Gastrocnemius medialis (tissue), 4 donors: ENCODE data around the gene DNAH3.

ENCODE experiments used
- POLR2A ChIP-seq, 2 donors: fragments of 450-650 bp; IDR thresholded peaks; one replicate each; pipeline ENCODE4 v1.6.1; 2017; ENCODE audit warnings: antibody characterized with exemption in 2 of 2, mild to moderate bottlenecking in 2 of 2, moderate library complexity in 2 of 2
- TF ChIP-seq, protein P1 (sequence below), 5 experiments: fragments of 450-650 bp in 3 of 5; fragments of 200-600 bp in 2 of 5; sonication (generic) in 2 of 5; IDR thresholded peaks in 4 of 5; conservative IDR thresholded peaks in 1 of 5; 1 replicate in 4 of 5; 2 replicates in 1 of 5; pipeline ENCODE4 v1.5.1; 2016 to 2019; ENCODE audit warnings: antibody characterized with exemption in 5 of 5, mild to moderate bottlenecking in 3 of 5, moderate library complexity in 3 of 5

DNA sequence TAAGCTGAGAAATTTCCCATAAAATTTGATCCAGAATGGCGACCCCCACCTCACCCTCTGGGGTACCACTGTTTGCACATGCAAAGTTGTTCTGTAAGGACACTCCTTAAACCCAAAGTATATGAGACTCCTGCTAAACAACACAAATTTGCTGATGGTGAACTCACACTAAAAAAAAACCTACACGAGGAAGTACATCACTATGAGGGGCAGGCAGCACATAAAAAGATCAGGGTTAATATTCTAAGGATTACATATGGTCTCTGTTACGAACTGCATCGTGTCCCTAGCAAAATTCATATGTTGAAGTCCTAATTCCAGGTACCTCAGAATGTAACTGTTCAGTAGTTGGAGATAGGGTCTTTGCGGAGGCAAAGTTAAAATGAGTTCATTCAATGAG, 189.7 kb downstream of the DNAH3 start:
- TF ChIP-seq, protein P1, sequence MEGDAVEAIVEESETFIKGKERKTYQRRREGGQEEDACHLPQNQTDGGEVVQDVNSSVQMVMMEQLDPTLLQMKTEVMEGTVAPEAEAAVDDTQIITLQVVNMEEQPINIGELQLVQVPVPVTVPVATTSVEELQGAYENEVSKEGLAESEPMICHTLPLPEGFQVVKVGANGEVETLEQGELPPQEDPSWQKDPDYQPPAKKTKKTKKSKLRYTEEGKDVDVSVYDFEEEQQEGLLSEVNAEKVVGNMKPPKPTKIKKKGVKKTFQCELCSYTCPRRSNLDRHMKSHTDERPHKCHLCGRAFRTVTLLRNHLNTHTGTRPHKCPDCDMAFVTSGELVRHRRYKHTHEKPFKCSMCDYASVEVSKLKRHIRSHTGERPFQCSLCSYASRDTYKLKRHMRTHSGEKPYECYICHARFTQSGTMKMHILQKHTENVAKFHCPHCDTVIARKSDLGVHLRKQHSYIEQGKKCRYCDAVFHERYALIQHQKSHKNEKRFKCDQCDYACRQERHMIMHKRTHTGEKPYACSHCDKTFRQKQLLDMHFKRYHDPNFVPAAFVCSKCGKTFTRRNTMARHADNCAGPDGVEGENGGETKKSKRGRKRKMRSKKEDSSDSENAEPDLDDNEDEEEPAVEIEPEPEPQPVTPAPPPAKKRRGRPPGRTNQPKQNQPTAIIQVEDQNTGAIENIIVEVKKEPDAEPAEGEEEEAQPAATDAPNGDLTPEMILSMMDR (IDR thresholded peaks at IDR 0.05 in 4 of 5, conservative IDR thresholded peaks at IDR 0.05 in 1 of 5): no peak
- no peak for TF ChIP-seq POLR2A (IDR thresholded peaks at IDR 0.05)
